Measurements from ENCODE around the gene OR4K15.
"Not testable (repeated sequence)": the region's sequence is repeated elsewhere in the genome, so short reads cannot be mapped to it uniquely, and the experiment has no call there.

The OR4K15 gene
- total RNA-seq, result 0 reads per million in 2 donors

- no peak for DNase-seq
These were observed at the start of gene OR4K15 for GRCh38 chr14:19975291-19975690. Gene OR4K15, plus strand, starts transcription at chr14:19975591. Its CDS starts 0 bp downstream, at chr14:19975591.

GRCh38 chr14:19930617-19931016 is 44.8 kb upstream of the OR4K15 start, which contains the start of gene OR4K1:
Gene OR4K1, plus strand, starts transcription at chr14:19930917. Its CDS starts 4,750 bp downstream, at chr14:19935667.
- no peak for DNase-seq

GRCh38 chr14:19941668-19942067 is 33.7 kb upstream of the OR4K15 start:
- no peak for DNase-seq

- DNase-seq, result no peak
These were observed 27.8 kb upstream of the OR4K15 start for GRCh38 chr14:19947413-19948090.

- no peak for DNase-seq
These were observed 26.2 kb upstream of the OR4K15 start for GRCh38 chr14:19949218-19949617.

- not testable (repeated sequence) for DNase-seq
These were observed 5.7 kb upstream of the OR4K15 start for GRCh38 chr14:19969735-19970134.

GRCh38 chr14:19974844-19975243 is 547 bp upstream of the OR4K15 start:
- no peak for DNase-seq

GRCh38 chr14:19993438-19993837 is 18.0 kb downstream of the OR4K15 start:
- no peak for DNase-seq

- no peak for DNase-seq
These were observed 26.5 kb downstream of the OR4K15 start, which contains the start of gene OR4Q2 for GRCh38 chr14:20001863-20002262. Gene OR4Q2, plus strand, starts transcription at chr14:20002163.

GRCh38 chr14:20002319-20002718 is 26.9 kb downstream of the OR4K15 start:
- no peak for DNase-seq

- DNase-seq, result no peak
These were observed 32.8 kb downstream of the OR4K15 start for GRCh38 chr14:20008156-20008555.

GRCh38 chr14:20019257-20019865 is 44.0 kb downstream of the OR4K15 start, which contains the start of gene OR4K14:
Gene OR4K14, minus strand, starts transcription at chr14:20019307. Its CDS starts 4,114 bp downstream, at chr14:20015193.
- no peak for DNase-seq

Data from activated gamma-delta T cell (primary cell).